DMS 273 (cell line): ENCODE data around the gene ZNF280A.
"Not testable (repeated sequence)": the region's sequence is repeated elsewhere in the genome, so short reads cannot be mapped to it uniquely, and the experiment has no call there.

Source experiments
- DNase-seq: peaks from one replicate; lab custom pipeline; 2025; ENCODE audit not compliant: unreplicated experiment; lab: John Stamatoyannopoulos, UW

The ZNF280A gene

GRCh38 chr22:22545084-22545483, 25.0 kb upstream of the ZNF280A start:
- DNase-seq: no peak

GRCh38 chr22:22538226-22538989, 18.3 kb upstream of the ZNF280A start:
- DNase-seq: no peak

DNA sequence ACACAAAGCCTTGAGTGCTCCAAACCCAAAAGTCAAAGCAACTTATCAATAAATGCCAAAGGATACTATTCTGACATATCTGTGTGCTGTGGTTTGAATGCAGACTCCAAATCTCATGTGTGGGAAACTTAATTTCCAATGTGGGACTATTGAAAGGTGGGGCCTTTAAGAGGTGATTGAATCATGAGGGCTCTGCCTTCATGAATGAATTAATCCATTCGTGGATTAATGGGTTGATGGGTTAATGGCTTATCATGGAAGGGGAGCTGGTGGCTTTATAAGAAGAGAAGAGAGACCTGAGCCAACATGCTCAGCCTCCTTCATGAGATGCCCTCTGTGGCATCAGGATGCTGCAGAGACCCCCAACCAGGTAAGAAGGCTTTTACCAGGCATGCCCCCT, 16.8 kb upstream of the ZNF280A start:
- no peak for DNase-seq

DNA sequence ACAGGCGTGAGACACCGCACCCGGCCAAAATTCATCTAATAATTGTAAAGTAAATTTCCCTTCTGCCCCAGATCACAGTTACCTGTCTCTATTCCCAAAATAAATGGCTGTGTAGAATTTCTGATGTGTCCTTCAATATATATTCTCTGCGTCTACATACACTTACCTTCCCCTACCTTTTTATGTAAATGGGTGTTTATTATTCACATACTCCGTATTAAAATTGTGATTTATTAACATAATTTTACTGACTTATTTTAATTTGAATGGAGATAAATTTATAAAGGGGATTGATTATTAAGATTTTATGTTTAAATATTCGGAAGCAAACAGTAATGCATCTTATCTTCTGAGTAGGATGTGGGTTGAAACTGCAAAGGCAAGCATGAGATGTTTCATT, 16.4 kb upstream of the ZNF280A start:
- DNase-seq: no peak

GRCh38 chr22:22535662-22536061, 15.6 kb upstream of the ZNF280A start:
- no peak for DNase-seq

GRCh38 chr22:22534604-22535415, 14.7 kb upstream of the ZNF280A start:
- DNase-seq: no peak

DNA sequence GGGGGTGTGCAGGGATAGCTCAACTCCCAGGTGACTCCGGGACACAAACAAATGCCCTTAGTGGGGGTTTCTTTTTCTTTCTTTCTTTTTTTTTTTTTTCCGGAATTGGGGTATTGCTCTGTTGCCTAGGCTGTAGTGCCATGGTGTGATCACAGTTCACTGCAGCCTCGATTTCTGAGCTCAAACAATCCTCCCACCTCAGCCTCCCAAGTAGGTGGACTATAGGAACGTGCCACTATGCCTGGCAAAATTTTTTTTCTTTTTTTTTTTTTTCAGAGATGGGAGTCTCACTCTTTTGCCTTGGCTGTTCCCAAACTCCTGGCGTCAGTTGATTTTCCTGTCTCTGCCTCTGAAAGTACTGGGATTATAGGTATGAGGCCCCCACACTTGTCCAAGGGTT, 13.8 kb upstream of the ZNF280A start:
- DNase-seq: no peak

GRCh38 chr22:22533417-22533816, 13.3 kb upstream of the ZNF280A start:
- no peak for DNase-seq

DNA sequence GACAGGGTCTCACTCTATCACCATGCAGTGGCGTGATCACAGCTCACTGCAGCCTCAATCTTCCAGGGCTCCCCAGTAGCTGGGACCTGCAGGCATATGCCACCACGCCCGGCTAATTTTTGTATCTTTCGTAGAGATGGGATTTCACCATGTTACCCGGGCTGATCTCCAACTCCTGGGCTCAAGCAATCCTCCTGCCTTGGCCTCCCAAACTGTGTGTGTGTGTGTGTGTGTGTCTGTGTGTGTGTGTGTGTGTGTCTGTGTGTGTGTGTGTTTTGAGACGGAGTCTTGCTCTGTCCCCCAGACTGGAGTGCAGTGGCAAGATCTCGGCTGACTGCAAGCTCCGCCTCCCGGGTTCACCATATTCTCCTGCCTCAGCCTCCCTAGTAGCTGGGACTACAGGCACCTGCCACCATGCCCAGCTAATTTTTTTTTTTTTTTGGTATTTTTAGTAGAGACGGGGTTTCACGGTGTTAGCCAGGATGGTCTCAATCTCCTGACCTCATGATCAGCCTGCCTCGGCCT, 12.5 kb upstream of the ZNF280A start:
- DNase-seq: not testable (repeated sequence)

GRCh38 chr22:22531770-22532546, 11.9 kb upstream of the ZNF280A start:
- DNase-seq: no peak

DNA sequence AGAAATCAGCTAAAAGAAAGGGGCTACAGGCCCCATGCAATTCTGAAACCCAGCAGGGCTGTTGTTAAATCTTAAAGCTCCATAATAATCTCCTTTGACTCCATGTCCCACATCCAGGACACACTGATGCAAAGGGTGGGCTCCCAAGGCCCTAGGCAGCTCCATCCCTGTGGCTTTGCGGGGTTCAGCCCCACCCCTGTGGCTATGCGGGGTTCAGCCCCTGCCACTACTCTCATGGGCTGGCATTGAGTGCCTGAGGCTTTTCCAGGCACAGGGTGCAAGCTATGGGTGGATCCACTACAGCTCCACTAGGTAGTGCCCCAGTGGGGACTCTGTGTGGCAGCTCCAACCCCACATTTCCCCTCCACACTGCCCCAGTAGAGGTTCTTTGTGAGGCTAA, 8.7 kb upstream of the ZNF280A start:
- DNase-seq: no peak

- no peak for DNase-seq
Measured at GRCh38 chr22:22527312-22527711, 7.2 kb upstream of the ZNF280A start.

- DNase-seq: no peak
Measured at GRCh38 chr22:22526125-22526912, 6.2 kb upstream of the ZNF280A start.

- DNase-seq: no peak
Measured at GRCh38 chr22:22523494-22523893, 3.4 kb upstream of the ZNF280A start.

DNA sequence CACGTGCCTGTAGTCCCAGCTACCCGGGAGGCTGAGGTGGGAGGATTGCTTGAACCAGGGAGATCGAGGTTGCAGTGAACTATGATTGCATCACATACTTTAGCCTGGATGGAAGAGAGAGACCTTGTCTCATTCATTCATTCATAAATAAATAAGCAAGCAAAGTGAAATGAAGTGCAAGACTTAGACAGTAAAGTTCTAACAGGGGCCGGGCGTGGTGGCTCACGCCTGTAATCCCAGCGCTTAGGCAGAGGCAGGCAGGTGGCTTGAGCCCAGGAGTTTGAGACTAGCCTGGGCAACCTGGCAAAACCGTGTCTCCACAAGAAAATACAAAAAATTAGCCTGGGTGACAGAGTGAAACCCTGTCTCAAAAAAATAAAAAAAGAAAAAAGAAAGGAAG, 1.6 kb upstream of the ZNF280A start:
- no peak for DNase-seq

GRCh38 chr22:22520667-22521602, 865 bp upstream of the ZNF280A start:
- DNase-seq: no peak

DNA sequence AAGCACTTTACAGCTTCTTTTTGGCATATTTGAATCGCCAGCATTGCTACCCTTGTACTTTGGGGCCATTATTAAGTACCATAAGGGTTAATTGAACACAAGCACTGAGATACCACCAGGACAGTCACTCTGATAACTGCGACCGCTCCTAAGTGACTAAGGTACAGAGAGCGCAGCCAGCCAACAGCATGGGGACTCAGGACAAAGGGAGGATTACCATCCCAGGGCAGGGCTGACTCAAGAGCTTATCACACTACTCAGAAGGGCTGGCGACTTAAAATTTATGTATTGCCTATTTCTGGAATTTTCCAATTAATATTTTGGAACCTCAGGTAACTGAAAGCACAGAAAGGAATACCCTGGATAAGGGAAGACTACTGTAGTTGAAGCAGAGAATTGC, 479 bp downstream of the ZNF280A start:
- no peak for DNase-seq

DNA sequence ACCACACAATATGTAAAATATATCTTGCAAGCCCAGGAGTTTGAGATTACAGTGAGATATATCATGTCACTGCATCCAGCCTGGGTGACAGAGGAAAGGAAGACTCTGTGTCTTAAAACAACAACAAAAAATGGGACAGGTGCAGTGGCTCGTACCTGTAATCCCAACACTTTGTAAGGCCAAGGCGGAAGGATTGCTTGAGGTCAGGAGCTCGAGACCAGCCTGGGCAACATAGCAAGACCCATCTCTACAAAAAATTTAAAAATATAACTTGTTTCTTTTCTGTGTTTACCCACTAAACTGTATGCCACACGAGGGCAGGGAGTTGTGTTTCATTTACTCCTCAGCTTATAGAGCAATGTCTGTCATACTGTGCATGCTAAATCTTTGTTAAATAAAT, 3.1 kb downstream of the ZNF280A start:
- no peak for DNase-seq

DNA sequence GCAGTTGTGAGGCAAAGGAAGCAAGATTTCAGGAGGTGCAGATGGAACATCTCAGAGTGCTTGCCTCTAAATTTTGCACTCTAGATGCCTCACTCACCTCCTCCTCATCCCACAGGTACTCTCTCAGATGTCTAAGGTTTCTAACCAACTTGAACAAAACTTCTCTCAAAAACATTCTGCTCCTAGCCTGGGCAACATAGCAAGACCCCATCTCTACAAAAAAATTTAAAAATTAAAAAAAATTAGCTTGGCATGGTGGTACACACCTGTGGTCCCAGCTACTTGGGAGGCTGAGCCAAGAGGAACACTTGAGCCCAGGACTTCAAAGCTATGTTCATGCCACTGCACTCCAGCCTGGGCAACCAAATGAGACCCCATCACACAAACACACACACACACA, 4.2 kb downstream of the ZNF280A start:
- no peak for DNase-seq

GRCh38 chr22:22514431-22514830, 5.6 kb downstream of the ZNF280A start:
- DNase-seq: peak; percentile 2
